ENCODE results near the gene HARBI1. TPM values are rescaled to one million over a fixed set of nuclear protein-coding genes. Genes with fewer than 3 reads are reported as not detected.
A peak's percentile ranks its signal among the peaks of the same experiment; 100 is the strongest.

Gene HARBI1
- total RNA-seq, 1 experiment from 2014 or later, result 7.6 TPM

- H3K27ac Mint-ChIP-seq (ENCODE audit: unreplicated experiment), result no peak overlapping the region
- no peak for DNase-seq
- no peaks in the 10 kb centered on the region for H3K27me3 Mint-ChIP-seq (ENCODE audit: insufficient read depth, unreplicated experiment)
- no peak for TF ChIP-seq CTCF (IDR thresholded peaks at IDR 0.05; ENCODE audit: insufficient read depth in 1 of 2, low read depth in 1 of 2, low read length in 1 of 2, severe bottlenecking in 1 of 2, unreplicated experiment in 1 of 2)
- ChIA-PET POLR2A (no interaction called here), CTCF (interaction anchor here (1.1 kb wide), 1 partner anchor 144 kb away, joined by 3 read pairs; no protein-coding TSS in a partner anchor)
- no peaks in the 10 kb centered on the region; the same call in 1 of the 2 replicates for H3K4me1 ChIP-seq
- no peaks in the 10 kb centered on the region for H3K9me3 ChIP-seq
- no peak overlapping the region for H3K4me3 ChIP-seq (ENCODE audit: low read depth, low read length)
- H3K36me3 ChIP-seq (ENCODE audit: control insufficient read depth, insufficient read depth, low read length), result no peaks in the 10 kb centered on the region; the same call in 1 of the 2 replicates
- H3K27me3 ChIP-seq (replicated peaks; ENCODE audit: control insufficient read depth, insufficient read depth, low read length), result no peaks in the 10 kb centered on the region
- H3K9me3 Mint-ChIP-seq (ENCODE audit: unreplicated experiment), result no peaks in the 10 kb centered on the region
- intact Hi-C loops (cut with micrococcal nuclease; ENCODE audit: unreplicated experiment), result no loop called here
- no peaks in the 10 kb centered on the region for H3K4me1 Mint-ChIP-seq (ENCODE audit: low read depth, unreplicated experiment)
- H3K4me3 Mint-ChIP-seq (ENCODE audit: unreplicated experiment), result no peak overlapping the region
- no TSS peak for BruUV-seq (replicated peaks)
- peaks cover 30% of the 10 kb centered on the region for H3K36me3 Mint-ChIP-seq (ENCODE audit: insufficient read depth, unreplicated experiment)
Observed at GRCh38 chr11:46633291-46634217, 16.5 kb upstream of the HARBI1 start.

- ChIA-PET POLR2A (no interaction called here), CTCF (no interaction called here)
- DNase-seq, result no peak
- Mint-ChIP-seq H3K9me3 (ENCODE audit: unreplicated experiment) (no peaks in the 10 kb centered on the region), H3K27me3 (ENCODE audit: insufficient read depth, unreplicated experiment) (no peaks in the 10 kb centered on the region), H3K4me3 (ENCODE audit: unreplicated experiment) (no peak overlapping the region), H3K27ac (ENCODE audit: unreplicated experiment) (no peak overlapping the region), H3K36me3 (ENCODE audit: insufficient read depth, unreplicated experiment) (peaks cover 26% of the 10 kb centered on the region), H3K4me1 (ENCODE audit: low read depth, unreplicated experiment) (no peaks in the 10 kb centered on the region)
- intact Hi-C loops (cut with micrococcal nuclease; ENCODE audit: unreplicated experiment), result no loop called here
- H3K9me3 ChIP-seq, result no peaks in the 10 kb centered on the region
- H3K4me3 ChIP-seq (ENCODE audit: low read depth, low read length), result no peak overlapping the region
- no peaks in the 10 kb centered on the region; the same call in 1 of the 2 replicates for H3K36me3 ChIP-seq (ENCODE audit: control insufficient read depth, insufficient read depth, low read length)
- H3K4me1 ChIP-seq, result no peaks in the 10 kb centered on the region; the same call in 1 of the 2 replicates
- TSS peak; percentile 24 for BruUV-seq (replicated peaks)
- no peaks in the 10 kb centered on the region for H3K27me3 ChIP-seq (replicated peaks; ENCODE audit: control insufficient read depth, insufficient read depth, low read length)
- TF ChIP-seq CTCF (IDR thresholded peaks at IDR 0.05; ENCODE audit: insufficient read depth in 1 of 2, low read depth in 1 of 2, low read length in 1 of 2, severe bottlenecking in 1 of 2, unreplicated experiment in 1 of 2), result no peak
Observed at GRCh38 chr11:46632502-46632901, 15.5 kb upstream of the HARBI1 start.

- H3K9me3 ChIP-seq, result no peaks in the 10 kb centered on the region
- BruUV-seq (replicated peaks), result no TSS peak
- Mint-ChIP-seq H3K4me1 (ENCODE audit: low read depth, unreplicated experiment) (no peaks in the 10 kb centered on the region), H3K27me3 (ENCODE audit: insufficient read depth, unreplicated experiment) (no peaks in the 10 kb centered on the region), H3K36me3 (ENCODE audit: insufficient read depth, unreplicated experiment) (peaks cover 26% of the 10 kb centered on the region), H3K4me3 (ENCODE audit: unreplicated experiment) (no peak overlapping the region), H3K9me3 (ENCODE audit: unreplicated experiment) (no peaks in the 10 kb centered on the region), H3K27ac (ENCODE audit: unreplicated experiment) (no peak overlapping the region)
- no peak for DNase-seq
- no peaks in the 10 kb centered on the region; the same call in 1 of the 2 replicates for H3K4me1 ChIP-seq
- TF ChIP-seq CTCF (IDR thresholded peaks at IDR 0.05; ENCODE audit: insufficient read depth in 1 of 2, low read depth in 1 of 2, low read length in 1 of 2, severe bottlenecking in 1 of 2, unreplicated experiment in 1 of 2), result no peak
- intact Hi-C loops (cut with micrococcal nuclease; ENCODE audit: unreplicated experiment), result no loop called here
- no peaks in the 10 kb centered on the region; the same call in 1 of the 2 replicates for H3K36me3 ChIP-seq (ENCODE audit: control insufficient read depth, insufficient read depth, low read length)
- ChIA-PET POLR2A (interaction anchor here (0.9 kb wide), 1 partner anchor 69 kb away, joined by 3 read pairs; the partner anchor contains the start of genes ARHGAP1 and ZNF408), CTCF (no interaction called here)
- H3K4me3 ChIP-seq (ENCODE audit: low read depth, low read length), result no peak overlapping the region
- no peaks in the 10 kb centered on the region for H3K27me3 ChIP-seq (replicated peaks; ENCODE audit: control insufficient read depth, insufficient read depth, low read length)
Observed at GRCh38 chr11:46631676-46632075, 14.6 kb upstream of the HARBI1 start.
